Suppressor macrophage (primary cell): Measurements from ENCODE around the gene EMC8.

Experiments
- DNase-seq, 4 experiments: peaks; one replicate each; pipeline ENCODE4 v3.0.0-alpha.2; 2020 to 2022

Gene EMC8

DNA sequence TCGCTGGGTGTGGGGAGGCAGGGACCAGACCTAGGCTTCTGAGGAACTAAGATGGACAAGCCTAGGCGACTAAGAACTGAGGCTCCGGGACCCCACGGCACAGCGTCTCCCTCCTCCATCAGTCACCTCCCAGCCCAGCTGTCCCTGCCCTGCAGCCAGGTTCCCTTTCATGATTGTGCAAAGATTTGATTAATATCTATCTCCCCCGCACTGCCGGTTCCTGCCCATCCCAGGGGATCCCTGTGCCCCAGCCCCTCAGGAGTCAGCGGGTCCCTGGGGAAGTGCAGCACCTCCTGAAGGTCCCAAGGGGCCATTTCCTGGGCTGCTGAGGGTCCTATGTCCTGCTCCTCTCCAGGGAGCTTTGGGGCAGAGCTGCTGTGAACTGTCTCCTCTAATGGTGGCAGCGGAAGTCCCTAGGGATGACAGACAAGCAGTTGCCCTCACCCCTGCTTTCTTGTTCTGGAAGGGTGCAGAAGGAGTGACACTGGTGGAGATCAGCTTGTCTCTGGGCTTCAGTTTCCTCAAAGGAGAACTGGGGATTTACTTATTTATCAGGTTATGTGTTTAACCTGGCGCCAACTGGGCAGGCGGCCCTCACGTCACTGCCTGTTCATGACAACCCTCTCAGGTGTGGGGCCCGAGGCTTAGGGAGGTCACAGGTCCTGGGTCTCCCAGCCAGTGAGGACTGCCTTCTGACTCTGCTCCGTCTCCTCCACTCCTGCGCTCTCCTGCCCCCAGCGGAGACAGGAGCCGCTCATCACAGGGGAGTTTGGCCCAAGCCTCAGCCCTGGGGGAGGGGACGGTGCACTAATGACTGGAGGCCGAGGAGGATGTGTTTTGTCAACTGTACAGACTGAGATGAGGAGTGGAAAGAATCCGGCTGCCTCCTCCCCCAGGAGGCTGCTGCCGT, 46.6 kb downstream of the EMC8 start:
- no peak for DNase-seq

DNA sequence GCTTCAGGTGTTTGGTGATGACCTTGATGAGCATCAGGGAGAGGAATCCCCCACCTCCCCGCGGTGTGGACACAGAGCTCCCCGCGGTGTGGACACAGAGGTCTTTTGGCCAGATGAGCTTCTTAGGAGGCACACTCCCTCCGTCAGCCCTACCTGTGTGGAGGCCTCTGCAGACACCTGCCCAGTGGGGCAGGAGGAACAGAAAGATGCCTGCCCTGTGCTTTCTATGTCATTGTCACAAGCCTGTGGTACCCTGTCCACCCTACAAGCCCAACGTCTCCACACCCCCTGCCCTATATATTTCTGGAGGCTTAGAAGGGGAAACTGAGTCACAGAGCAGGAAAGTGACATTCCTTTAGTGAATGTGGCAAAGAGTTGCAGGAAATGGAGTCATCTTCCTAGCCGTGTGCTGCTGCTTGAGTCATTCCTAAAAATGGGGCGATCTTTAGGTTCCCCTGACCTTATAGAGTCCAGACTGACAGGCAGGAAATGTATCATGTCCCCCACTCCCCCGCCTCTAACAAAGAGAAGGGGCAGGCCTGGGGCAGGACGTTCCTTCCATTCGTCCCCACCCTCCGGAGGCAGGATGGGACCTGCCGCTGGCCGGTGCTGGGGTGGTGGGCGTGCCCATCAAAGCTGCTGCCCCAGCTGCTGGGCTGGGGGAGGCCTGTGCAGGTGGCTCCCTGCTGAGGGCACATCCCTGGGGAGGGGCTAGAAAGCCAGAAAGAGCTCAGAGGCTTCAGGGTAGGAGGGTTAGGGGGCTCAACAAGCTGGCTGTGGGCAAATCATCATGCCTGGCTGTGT, 47.4 kb downstream of the EMC8 start:
- DNase-seq, result peak in 1 of 4 experiments; percentile 20

DNA sequence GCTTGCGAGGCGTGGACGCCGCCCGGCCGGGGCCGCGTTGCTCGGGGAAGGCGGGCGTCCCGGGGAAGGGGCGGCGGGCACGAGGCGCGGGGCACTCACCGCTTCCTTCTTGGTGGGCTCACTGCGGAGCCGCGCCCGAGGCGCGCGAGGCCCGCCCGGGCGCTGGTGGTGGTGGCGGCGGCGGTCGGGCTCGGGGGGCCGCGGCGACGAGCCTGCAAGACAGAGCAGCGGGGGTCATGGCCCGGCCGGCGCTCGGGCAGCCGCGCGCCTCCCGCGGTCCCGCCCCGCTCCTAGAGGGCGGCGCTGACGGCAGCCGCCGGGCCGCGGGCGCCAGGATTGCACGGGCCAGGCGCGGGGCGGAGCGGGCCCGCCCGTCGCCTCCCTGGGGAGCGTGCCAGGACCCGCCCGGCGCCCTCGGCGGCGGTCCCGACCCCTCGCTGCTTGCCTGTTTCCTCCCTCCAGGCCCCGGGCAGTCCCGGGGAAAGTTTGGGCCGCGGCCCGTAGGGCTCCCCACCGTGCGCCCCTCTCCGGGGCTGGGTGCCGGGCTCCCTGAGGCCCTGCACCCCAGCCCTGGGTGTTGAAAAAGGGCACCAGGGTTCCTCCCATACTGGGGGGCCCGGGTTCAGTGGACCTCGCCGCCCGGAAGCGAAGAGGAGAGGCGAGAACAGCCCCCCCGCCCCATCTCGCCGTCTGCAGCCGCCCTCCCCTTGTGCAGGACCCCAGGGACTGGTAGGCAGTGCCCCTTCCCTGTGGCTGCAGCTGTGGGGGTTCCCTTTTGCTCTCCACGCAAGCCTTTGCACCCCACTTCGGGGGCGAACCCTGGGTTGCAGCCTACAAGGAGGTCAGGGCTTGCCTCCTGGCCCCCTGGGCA, 48.3 kb downstream of the EMC8 start, which contains the start of gene C16orf74:
Gene C16orf74, minus strand, starts transcription at position 270 of the 871 bp plus-strand sequence. CDS start 15,879 bp downstream, outside the sequence.
- peak; percentile 59 to 86 (median 72) for DNase-seq

DNA sequence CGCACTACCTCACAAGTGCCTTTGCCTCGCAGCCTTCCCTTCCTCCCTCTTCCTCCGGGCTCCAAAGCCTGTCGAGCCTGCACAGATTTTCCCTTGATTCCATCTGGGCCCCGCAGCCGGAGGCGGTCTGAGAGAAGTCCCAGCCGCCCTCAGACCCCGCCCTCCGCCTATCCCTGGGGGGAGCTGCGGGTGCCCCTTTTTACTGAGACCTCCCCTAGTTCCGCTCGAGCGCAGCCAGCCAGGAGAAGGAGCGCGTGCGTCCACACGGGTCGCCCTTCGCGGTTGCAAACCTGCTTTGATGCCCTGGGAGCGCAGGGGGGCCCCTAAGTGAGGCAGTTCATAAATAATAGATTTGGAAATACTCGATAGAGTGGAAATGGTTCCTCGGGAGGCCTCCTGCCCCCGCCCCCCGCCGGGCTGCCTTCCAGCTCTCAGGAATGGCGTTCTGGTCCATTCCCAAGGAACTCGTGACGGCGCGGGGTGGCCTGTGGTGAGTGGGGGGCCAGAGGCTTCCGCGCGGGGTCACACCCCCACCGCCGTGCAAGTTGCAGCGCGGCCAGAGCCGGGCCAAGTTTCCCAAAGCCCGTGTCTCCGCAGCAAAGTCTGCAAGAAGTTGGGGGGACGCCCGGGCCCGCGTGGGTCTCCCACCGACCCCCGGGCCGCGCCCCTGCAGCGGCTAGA, 49.1 kb downstream of the EMC8 start:
- peak in 3 of 4 experiments; percentile 31 to 51 (median 31) for DNase-seq

DNA sequence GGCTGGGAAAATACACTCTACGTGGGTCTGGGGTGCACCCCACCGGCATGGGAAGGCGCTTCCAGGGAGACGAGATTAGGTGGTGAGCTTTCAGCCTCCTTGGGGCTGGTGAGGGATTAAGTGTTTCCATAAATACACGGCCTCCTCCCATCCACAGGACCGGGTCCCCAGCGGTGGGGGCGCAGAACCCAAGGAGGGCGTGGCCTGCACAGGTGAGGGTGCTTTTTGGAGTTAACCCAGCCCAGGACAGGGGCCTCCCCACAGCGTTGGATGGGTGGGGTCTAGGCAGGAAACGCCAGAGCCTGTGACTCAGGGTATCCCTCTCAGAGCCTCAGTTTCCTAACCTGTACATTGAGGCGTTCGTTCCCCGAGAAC, 49.6 kb downstream of the EMC8 start:
- DNase-seq, result no peak

DNA sequence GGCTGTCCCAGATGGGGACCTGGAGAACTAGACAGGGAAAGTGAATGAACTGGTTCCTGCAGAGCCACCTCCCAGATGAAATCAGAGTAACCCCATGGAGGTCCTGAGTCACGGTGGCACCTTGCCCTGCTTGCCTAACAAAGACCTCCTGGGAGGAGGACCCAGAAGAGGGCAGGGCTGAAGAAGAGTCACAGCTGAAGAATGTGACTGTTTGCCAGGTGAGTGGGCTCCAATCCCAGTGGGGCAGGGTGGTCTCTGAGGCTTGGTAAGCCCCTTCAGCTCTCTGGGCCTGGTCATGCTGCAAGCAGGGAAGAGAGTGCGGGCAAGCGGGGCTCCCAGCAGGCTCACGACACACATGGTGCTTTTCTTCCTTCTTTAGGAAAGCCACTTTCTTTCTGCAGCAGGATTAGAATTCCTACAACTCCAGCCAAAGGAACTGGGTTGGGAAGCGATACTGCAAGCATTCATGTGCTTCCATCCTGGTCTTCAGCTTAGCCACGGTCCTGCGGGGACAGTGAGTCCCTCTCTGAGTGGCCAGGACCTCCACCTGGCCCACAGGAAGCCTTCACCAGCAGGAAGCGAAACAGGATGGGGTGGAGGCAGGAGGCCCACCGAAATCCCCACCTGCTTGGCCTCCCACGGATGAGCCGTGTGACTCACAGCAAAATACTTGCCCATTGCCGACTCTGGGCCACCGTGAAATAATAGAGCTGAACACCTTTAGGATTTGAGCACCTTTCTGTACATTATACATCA, 52.7 kb downstream of the EMC8 start:
- DNase-seq, result no peak

DNA sequence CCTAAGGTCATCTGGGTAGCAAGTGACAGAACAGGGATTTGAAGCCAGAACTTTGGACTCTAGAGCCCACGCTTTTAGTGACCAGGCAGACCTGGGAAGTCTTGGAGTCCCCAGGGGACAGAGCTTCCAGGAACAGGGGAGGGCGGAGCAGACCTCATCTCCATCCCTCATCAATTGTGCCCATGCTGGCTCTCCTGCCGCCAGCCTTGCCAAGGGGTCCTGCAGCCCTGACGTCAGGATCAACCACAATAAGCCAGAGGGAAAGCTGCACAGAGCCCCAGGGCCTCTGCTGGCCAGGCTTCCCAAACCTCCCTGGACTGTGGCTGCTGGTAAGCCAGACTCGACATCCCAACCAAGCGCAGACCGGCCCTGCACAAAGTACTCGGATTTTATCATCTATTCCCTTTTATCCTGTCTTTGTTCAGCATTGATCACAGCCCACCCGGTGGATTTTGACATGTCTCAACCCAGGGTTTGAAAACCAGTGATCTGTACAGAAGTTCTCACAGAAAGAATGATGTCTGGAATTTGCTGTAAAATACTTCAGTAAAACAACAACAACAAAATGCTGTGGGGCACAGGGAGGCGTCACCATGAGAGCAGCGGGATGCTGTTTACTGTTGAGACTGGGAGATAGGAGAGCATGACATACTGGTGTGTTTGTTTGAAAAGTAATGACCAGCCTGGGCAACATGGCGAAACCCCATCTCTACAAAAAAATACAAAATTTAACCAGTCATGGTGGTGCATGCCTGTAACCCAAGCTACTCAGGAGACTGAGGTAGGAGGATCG, 60.2 kb downstream of the EMC8 start:
- DNase-seq, result no peak

DNA sequence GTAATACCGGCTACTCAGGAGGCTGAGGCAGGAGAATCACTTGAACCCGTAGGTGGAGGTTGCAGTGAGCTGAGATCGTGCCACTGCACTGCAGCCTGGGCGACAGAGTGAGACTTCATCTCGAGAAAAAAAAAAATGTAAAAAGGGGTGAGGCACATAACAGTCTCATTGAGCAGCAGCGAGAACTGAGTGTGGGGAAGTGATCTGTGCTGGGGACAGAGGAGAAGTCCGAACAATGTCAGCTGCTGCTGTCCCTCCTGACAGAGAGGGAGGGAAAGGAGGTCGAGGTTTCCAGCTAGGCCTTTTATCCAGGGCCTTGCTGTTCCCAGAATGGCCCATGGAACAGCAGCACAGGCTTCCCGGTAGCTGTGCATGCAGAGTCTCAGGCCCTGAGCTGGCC, 62.4 kb downstream of the EMC8 start:
- DNase-seq, result peak; percentile 35 to 63 (median 53)

DNA sequence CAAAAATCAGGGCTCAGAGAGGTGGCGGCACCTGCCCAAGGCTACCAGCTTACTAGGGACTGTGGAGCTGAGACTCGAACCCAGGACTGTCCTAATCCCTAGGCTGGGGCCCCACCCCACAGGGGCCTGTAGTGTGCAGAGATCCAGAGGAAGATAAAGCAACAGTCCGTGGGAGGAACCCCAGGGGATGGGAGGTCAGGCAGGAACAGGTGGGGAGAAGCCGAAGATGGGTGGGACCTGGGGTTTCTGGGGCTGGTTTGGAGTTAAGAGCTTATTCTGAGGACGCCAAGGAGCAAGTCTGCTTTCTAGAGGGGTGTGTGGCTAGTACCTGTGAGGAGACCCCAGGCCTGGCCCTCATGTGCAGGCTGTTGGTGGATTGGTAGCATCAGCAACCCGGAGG, 63.4 kb downstream of the EMC8 start:
- no peak for DNase-seq

DNA sequence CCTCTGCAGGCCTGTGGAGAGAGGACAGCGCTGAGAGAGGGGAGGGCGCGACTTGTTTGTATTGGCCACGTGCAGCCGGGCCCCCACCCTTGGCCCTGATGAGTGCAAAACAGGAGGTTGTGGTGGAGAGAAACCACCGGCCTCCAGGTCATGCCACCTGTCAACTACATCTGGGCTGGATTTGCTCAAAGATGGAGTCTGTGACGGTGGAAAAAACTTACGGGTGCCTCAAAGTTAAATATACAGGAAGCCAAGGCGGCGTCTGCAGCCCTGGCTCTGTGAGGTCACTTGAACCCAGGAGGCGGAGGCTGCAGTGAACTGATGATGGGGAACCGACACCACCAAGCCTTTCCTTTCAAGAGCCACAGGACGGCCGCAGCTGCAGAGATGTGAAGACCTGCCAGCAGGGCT, 64.1 kb downstream of the EMC8 start:
- DNase-seq, result peak in 3 of 4 experiments; percentile 37 to 61 (median 60)

DNA sequence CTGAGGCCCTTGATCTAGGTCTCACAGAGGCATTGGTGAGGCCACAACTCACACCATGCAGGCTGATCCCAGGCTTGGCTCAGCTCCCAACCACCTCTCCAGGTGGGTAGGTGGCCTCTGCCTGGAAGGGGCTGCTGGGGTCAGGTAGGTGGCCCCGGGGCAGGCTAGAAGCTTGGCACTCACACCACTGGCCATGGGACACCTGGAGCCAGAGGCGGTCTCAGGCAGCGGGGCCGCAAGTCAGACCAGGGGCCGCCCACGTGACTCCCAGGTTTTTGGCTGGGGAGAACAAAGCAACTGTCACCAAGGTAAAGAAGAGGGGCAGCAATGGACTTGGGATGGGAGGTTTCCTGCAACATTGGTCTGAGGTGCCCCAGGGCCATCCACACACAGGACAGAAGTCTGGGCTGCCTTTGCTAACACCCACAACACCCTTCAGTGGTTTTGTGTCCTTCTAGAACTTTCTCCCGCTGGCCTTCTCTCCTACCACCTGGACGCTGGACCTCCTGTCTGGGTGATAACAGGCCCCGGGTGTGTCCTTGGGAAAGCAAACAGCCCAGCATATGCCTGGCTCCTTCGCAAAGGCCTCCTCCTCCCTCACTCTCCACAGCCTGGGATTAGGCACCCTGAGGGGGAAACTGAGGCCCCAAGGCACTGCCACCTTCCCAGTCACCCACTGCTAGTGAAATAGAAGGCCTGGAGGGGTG, 64.9 kb downstream of the EMC8 start:
- no peak for DNase-seq

DNA sequence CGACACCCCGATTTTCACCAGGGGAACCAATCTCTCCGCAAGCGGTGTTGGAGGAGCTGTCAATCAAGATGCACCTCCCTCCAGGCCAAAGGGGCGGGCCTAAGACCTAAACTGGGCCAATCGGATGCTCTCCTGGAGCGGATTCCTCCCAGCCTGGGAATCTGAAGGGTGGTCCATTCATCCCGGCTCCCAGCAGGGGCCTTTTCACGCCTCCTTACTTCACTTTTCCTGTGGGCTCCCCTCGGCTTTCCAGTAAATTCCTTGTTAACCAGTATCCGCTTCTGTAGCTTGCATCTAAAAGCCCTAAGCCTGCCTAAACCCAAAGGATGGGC, 65.5 kb downstream of the EMC8 start:
- DNase-seq, result peak in 3 of 4 experiments; percentile 54 to 73 (median 57)

DNA sequence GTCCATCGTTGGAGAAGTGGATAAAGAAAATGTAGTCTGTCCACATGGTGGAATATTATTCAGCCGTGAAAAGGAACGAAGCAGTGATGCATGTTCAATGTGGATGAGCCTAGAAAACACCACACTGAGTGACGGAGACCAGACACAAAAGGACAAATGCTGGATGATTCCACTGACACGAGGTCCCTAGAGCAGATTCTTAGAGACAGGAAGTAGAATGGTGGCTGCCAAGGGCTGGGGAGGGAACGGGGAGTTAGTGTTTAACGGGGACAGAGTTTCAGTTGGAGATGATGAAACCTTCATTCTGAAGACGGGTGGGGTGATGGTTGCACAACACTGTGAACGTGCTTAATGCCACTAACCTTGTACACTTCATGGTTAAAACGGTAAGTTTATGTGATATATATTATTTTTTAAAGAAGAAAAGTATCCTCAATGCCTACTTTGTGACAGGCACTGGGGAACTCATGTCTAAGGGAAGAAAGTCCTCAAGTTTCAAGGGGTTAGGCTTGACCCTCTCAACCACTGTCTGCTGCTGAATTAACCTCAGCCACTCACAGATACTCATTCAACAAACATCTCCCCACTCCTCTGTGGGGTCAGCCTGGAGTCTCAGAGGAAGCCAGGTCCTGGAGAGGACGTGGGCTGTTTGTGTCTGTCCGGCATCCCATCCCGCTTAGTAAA, 66.0 kb downstream of the EMC8 start:
- peak; percentile 57 to 79 (median 72) for DNase-seq

DNA sequence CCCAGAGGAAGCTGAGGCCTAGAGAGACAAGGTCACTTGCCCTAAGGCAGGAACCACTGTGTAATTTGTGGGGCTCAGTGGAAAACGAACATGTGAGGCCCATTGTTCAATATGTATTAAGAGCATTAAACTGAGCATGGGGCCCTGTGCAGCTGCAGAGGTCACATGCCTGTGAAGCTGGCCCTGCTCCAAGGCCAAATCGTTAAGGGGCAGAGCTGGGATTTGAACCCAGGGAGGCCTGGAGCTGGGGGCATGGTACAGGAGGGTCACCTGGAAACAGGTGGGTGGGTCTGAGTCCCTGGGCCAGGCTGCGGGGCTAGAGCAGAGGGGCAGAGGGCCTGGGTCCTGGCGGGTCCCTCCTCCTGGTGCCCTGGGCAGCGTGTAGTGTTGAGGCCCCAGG, 68.2 kb downstream of the EMC8 start:
- DNase-seq, result no peak

DNA sequence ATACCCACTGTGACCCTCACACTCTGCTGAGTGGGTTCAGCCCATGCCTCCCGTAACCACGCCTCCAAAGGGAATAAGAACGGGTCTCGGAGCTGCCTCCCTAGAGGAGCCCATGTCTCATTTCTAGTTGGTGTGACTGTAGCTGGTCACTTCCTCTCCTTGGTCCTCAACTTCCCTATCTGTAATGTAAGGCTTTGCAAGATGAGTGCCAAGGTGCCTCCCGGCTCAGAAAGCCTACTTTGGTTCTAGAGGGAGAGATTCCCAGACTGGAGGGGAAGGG, 69.2 kb downstream of the EMC8 start:
- DNase-seq, result peak; percentile 59 to 82 (median 76)

DNA sequence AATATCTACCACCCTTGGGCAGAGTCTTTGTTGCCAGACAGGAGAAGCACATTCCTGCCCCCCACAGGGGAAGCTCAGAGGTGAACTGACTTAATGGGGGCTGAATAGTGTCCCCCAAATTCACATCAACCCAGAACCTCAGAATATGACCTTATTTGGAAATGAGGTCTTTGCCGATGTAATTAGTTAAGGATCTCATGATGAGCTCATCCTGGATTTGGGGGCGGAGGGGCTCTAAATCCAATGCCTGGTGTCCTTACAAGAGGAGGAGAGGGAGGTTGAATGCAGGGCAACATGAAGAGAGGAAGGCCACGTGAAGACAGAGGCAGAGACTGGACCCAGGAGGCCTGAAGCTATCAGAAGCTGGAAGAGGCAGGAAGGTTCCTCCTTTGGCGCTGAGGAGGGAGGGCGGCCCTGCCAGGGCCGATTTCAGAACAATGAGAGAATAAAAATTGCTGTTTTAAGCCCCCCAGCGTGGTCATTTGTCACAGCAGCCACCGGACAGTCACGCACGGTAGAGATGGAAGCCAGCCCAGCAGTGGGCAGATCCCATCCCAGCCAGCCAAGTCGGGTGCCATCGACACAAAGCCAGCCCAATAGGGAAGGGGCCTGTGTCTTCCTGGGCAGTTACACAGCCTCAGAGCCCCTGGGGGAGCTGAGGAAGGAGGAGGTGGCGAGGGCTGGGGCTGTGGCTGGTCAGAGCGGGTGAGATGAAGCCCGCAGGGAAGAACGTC, 69.7 kb downstream of the EMC8 start:
- peak in 2 of 4 experiments; percentile 25 to 44 for DNase-seq

DNA sequence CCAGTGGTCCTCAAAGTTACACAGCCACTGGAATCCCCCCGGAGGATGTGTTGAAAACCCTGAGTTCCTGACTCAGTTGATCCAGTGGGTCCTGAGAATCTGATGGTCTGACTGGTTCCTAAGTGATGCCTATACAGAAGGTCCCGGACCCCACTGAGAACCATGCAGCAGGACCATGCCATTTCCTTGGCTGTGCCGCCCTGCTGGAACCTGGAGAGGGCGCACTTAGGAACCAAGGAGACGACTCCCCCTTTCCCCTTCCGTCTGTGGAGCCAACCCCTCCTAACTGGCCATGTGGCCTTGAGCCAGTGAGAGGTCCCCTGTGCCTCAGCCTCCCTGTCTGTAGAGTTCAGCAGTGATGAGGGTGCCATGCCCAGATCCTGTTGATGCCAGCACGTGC, 70.5 kb downstream of the EMC8 start:
- no peak for DNase-seq
